ENCODE measurements around the gene CNTLN. TPM values are rescaled to one million over a fixed set of nuclear protein-coding genes. Genes with fewer than 3 reads are reported as not detected.

CNTLN gene
- total and polyA plus RNA-seq, 8 donors: 0.58 to 28.5 (median 3.3) TPM

DNA sequence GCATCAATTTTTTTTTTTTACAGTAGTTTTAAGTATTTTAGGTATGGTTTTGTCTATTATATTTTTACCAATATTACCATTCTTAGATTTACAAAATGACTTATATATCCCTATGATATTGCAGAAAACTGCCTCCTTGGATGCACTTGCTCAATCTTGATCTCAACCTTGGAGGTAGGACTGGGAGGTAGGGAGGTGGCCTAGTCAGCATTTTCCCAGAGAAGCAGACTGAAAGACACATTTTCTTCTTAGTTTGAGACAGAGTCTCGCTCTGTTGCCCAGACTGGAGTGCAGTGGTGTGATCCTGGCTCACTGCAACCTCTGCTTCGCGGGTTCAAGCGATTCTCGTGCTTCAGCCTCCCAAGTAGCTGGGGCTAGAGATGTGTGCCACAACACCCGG lies 268.7 kb downstream of the CNTLN start:
- Histone ChIP-seq H3K36me3 (peaks cover 0 to 6% (median 0%) of the 10 kb centered on the region in 4 donors), H3K9me3 (no peaks in the 10 kb centered on the region), H3K4me3 (no peak overlapping the region), H3K27me3 (no peaks in the 10 kb centered on the region), H3K4me1 (no peaks in the 10 kb centered on the region), H3K27ac (no peak overlapping the region)
- TF ChIP-seq POLR2A (IDR thresholded peaks at IDR 0.05) (no peak), CTCF (IDR thresholded peaks at IDR 0.05) (no peak), POLR2AphosphoS5 (IDR thresholded peaks at IDR 0.05) (no peak), EP300 (IDR thresholded peaks at IDR 0.05) (no peak)
- intact Hi-C loops (cut with DNase I; ENCODE audit: low total_unique reads): no loop called here
- WGBS, 5 donors: 86 to 97% (median 96%) methylated on average over 6 of the region's 6 CpGs
- DNase-seq: no peak

DNA sequence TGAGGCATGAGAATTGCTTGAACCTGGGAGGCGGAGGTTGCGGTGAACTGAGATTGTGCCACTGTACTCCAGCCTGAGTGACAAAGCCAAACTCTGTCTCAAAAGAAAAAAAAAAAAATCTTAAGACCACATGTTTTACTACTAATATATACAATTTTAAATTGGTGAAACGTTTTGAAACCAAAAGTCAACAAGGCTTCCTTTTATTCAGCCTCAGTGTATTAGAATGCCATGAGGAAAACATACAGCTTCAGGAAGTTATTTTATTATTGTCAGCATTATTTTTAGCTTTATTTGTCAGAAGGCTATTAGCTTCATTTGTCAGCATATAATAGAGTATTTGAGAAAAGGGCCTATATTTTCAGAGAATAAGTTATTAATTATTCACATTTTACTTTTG lies 280.1 kb downstream of the CNTLN start:
- WGBS, 5 donors: 75 to 83% (median 77%) methylated on average over 3 of the region's 3 CpGs
- intact Hi-C loops (cut with DNase I; ENCODE audit: low total_unique reads): no loop called here
- H3K9me3 ChIP-seq: no peaks in the 10 kb centered on the region

GRCh38 chr9:17422994-17423680 lies 288.3 kb downstream of the CNTLN start:
- no peak overlapping the region for H3K27ac ChIP-seq
- no peaks in the 10 kb centered on the region for H3K36me3 ChIP-seq
- no peak overlapping the region for H3K4me3 ChIP-seq
- intact Hi-C loops (cut with DNase I; ENCODE audit: low total_unique reads): no loop called here
- H3K27me3 ChIP-seq: no peaks in the 10 kb centered on the region
- no peak for DNase-seq
- no peaks in the 10 kb centered on the region for H3K4me1 ChIP-seq
- no peaks in the 10 kb centered on the region for H3K9me3 ChIP-seq
- whole genome bisulfite sequencing, 5 donors: 77 to 93% (median 79%) methylated on average over 3 to 4 of the region's 4 CpGs
- TF ChIP-seq POLR2AphosphoS5 (IDR thresholded peaks at IDR 0.05) (no peak), POLR2A (IDR thresholded peaks at IDR 0.05) (no peak), EP300 (IDR thresholded peaks at IDR 0.05) (no peak), CTCF (IDR thresholded peaks at IDR 0.05) (no peak)

More for the DNA sequence above, 280.1 kb downstream of the CNTLN start:
- TF ChIP-seq CTCF (IDR thresholded peaks at IDR 0.05): no peak
- no peak for TF ChIP-seq EP300 (IDR thresholded peaks at IDR 0.05)
- TF ChIP-seq POLR2A (IDR thresholded peaks at IDR 0.05): no peak
- TF ChIP-seq POLR2AphosphoS5 (IDR thresholded peaks at IDR 0.05): no peak
- Histone ChIP-seq H3K36me3 (peaks cover 0 to 15% (median 9%) of the 10 kb centered on the region in 4 donors), H3K27ac (no peak overlapping the region), H3K4me1 (no peaks in the 10 kb centered on the region), H3K4me3 (no peak overlapping the region), H3K27me3 (no peaks in the 10 kb centered on the region)
- DNase-seq: no peak

DNA sequence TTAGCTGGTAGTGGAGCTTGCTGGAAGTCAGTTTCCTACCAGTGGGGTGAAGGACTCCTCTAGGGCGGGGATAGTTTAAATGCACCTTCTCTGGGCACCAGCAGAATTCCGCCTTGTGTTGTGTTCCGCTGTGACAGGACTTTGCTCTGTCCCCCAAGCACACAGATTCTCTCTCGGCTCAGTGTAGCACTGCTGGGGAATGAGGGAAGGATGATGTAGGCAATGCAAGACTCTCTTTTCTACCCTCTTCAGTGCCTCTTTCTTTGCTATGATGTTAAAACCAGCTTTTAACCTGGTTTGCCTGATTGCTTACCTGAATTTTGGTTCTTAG lies 288.8 kb downstream of the CNTLN start:
- intact Hi-C loops (cut with DNase I; ENCODE audit: low total_unique reads): no loop called here
- Histone ChIP-seq H3K27ac (no peak overlapping the region), H3K4me3 (no peak overlapping the region), H3K27me3 (no peaks in the 10 kb centered on the region), H3K36me3 (no peaks in the 10 kb centered on the region), H3K4me1 (no peaks in the 10 kb centered on the region), H3K9me3 (no peaks in the 10 kb centered on the region)
- WGBS, 5 donors: 94 to 99% (median 98%) methylated on average over 4 of the region's 4 CpGs
- TF ChIP-seq POLR2A (IDR thresholded peaks at IDR 0.05): no peak
- TF ChIP-seq POLR2AphosphoS5 (IDR thresholded peaks at IDR 0.05): no peak
- TF ChIP-seq EP300 (IDR thresholded peaks at IDR 0.05): no peak
- no peak for TF ChIP-seq CTCF (IDR thresholded peaks at IDR 0.05)
- DNase-seq: no peak
